ENCODE results near the gene LAMA2. TPM values are rescaled to one million over a fixed set of nuclear protein-coding genes. Genes with fewer than 3 reads are reported as not detected.

The LAMA2 gene
- total and polyA plus RNA-seq, 3 donors from 2014 or later = 25.9 to 94.8 (median 56.0) TPM

GRCh38 chr6:129485746-129486145, 602.8 kb downstream of the LAMA2 start:
- H3K27me3 ChIP-seq = no peaks in the 10 kb centered on the region
- no peak for TF ChIP-seq CTCF (IDR thresholded peaks at IDR 0.05)
- no peak for TF ChIP-seq POLR2A (IDR thresholded peaks at IDR 0.05)
- 73 to 85% methylated on average over 2 of the region's 2 CpGs for WGBS, 2 donors
- no peak overlapping the region for H3K27ac ChIP-seq
- no peaks in the 10 kb centered on the region for H3K36me3 ChIP-seq (ENCODE audit: low read depth, missing control alignments)
- no peaks in the 10 kb centered on the region for H3K9me3 ChIP-seq
- H3K4me3 ChIP-seq = no peak overlapping the region
- no peak for DNase-seq
- peaks cover 9% of the 10 kb centered on the region for H3K4me1 ChIP-seq
- intact Hi-C loops (cut with DNase I; ENCODE audit: low total_unique reads) = no loop called here

GRCh38 chr6:129486327-129486726, 603.4 kb downstream of the LAMA2 start:
- H3K4me1 ChIP-seq = peaks cover 13% of the 10 kb centered on the region
- no peaks in the 10 kb centered on the region for H3K9me3 ChIP-seq
- no peak for DNase-seq
- 70 to 78% methylated on average over 8 of the region's 8 CpGs for WGBS, 2 donors
- no peak overlapping the region for H3K27ac ChIP-seq
- TF ChIP-seq CTCF (IDR thresholded peaks at IDR 0.05) = no peak
- TF ChIP-seq POLR2A (IDR thresholded peaks at IDR 0.05) = no peak
- intact Hi-C loops (cut with DNase I; ENCODE audit: low total_unique reads) = no loop called here
- no peak overlapping the region for H3K4me3 ChIP-seq
- no peaks in the 10 kb centered on the region for H3K36me3 ChIP-seq (ENCODE audit: low read depth, missing control alignments)
- H3K27me3 ChIP-seq = no peaks in the 10 kb centered on the region

- intact Hi-C loops (cut with DNase I; ENCODE audit: low total_unique reads) = no loop called here
- no peaks in the 10 kb centered on the region for H3K36me3 ChIP-seq (ENCODE audit: low read depth, missing control alignments)
- TF ChIP-seq CTCF (IDR thresholded peaks at IDR 0.05) (no peak), POLR2A (IDR thresholded peaks at IDR 0.05) (no peak)
- H3K9me3 ChIP-seq = no peaks in the 10 kb centered on the region
- no peak for DNase-seq
- H3K4me1 ChIP-seq = peaks cover 15% of the 10 kb centered on the region
- no peak overlapping the region for H3K4me3 ChIP-seq
- H3K27ac ChIP-seq = no peak overlapping the region
- WGBS, 2 donors = 44 to 67% methylated on average over 2 of the region's 2 CpGs
- H3K27me3 ChIP-seq = no peaks in the 10 kb centered on the region
These were observed 605.4 kb downstream of the LAMA2 start for GRCh38 chr6:129488313-129488712.

GRCh38 chr6:129489215-129489765, 606.4 kb downstream of the LAMA2 start:
- Histone ChIP-seq H3K9me3 (no peaks in the 10 kb centered on the region), H3K4me3 (no peak overlapping the region), H3K27me3 (no peaks in the 10 kb centered on the region), H3K4me1 (peaks cover 15% of the 10 kb centered on the region), H3K36me3 (ENCODE audit: low read depth, missing control alignments) (no peaks in the 10 kb centered on the region), H3K27ac (no peak overlapping the region)
- TF ChIP-seq POLR2A (IDR thresholded peaks at IDR 0.05) = no peak
- TF ChIP-seq CTCF (IDR thresholded peaks at IDR 0.05) = no peak
- no peak for DNase-seq
- WGBS, 2 donors = 91 to 94% methylated on average over 2 of the region's 2 CpGs
- intact Hi-C loops (cut with DNase I; ENCODE audit: low total_unique reads) = no loop called here

Measured in testis (tissue), 3 donors.